ENCODE data around the gene HES6.

The HES6 gene

GRCh38 chr2:238247002-238247822 lies 7.4 kb upstream of the HES6 start:
- TF ChIP-seq POLR2AphosphoS5 (IDR thresholded peaks at IDR 0.05; ENCODE audit: low read depth, low read length) = no peak
- no peak for TF ChIP-seq POU2F2 (IDR thresholded peaks at IDR 0.05; ENCODE audit: low read depth, low read length)
- no peak for TF ChIP-seq POLR2A (IDR thresholded peaks at IDR 0.05; ENCODE audit: low read depth, low read length)
- no peak for TF ChIP-seq TAF1 (IDR thresholded peaks at IDR 0.05; ENCODE audit: low read depth, low read length)
- TF ChIP-seq PAX5 (IDR thresholded peaks at IDR 0.05; ENCODE audit: insufficient read depth, low read length, severe bottlenecking) = no peak
- TF ChIP-seq SPI1 (IDR thresholded peaks at IDR 0.05; ENCODE audit: low read depth, low read length) = no peak
- FAIRE-seq (no peak), DNase-seq (ENCODE audit: insufficient read length, low spot score) (no peak)

- FAIRE-seq (no peak), DNase-seq (ENCODE audit: insufficient read length, low spot score) (no peak)
Observed at GRCh38 chr2:238244151-238244550, 4.3 kb upstream of the HES6 start.

GRCh38 chr2:238243496-238244076 lies 3.7 kb upstream of the HES6 start:
- FAIRE-seq (no peak), DNase-seq (ENCODE audit: insufficient read length, low spot score) (no peak)
- TF ChIP-seq POU2F2 (IDR thresholded peaks at IDR 0.05; ENCODE audit: low read depth, low read length) (no peak), POLR2A (IDR thresholded peaks at IDR 0.05; ENCODE audit: low read depth, low read length) (no peak), TAF1 (IDR thresholded peaks at IDR 0.05; ENCODE audit: low read depth, low read length) (no peak), PAX5 (IDR thresholded peaks at IDR 0.05; ENCODE audit: insufficient read depth, low read length, severe bottlenecking) (no peak), SPI1 (IDR thresholded peaks at IDR 0.05; ENCODE audit: low read depth, low read length) (no peak), POLR2AphosphoS5 (IDR thresholded peaks at IDR 0.05; ENCODE audit: low read depth, low read length) (no peak)

More at GRCh38 chr2:238244151-238244550, 4.3 kb upstream of the HES6 start:
- TF ChIP-seq SPI1 (IDR thresholded peaks at IDR 0.05; ENCODE audit: low read depth, low read length) (no peak), PAX5 (IDR thresholded peaks at IDR 0.05; ENCODE audit: insufficient read depth, low read length, severe bottlenecking) (no peak), POLR2AphosphoS5 (IDR thresholded peaks at IDR 0.05; ENCODE audit: low read depth, low read length) (no peak), POLR2A (IDR thresholded peaks at IDR 0.05; ENCODE audit: low read depth, low read length) (no peak), TAF1 (IDR thresholded peaks at IDR 0.05; ENCODE audit: low read depth, low read length) (no peak), POU2F2 (IDR thresholded peaks at IDR 0.05; ENCODE audit: low read depth, low read length) (no peak)

- no peak for DNase-seq (ENCODE audit: insufficient read length, low spot score)
- no peak for FAIRE-seq
- no peak for TF ChIP-seq SPI1 (IDR thresholded peaks at IDR 0.05; ENCODE audit: low read depth, low read length)
- TF ChIP-seq POU2F2 (IDR thresholded peaks at IDR 0.05; ENCODE audit: low read depth, low read length) = no peak
- no peak for TF ChIP-seq POLR2A (IDR thresholded peaks at IDR 0.05; ENCODE audit: low read depth, low read length)
- TF ChIP-seq POLR2AphosphoS5 (IDR thresholded peaks at IDR 0.05; ENCODE audit: low read depth, low read length) = no peak
- TF ChIP-seq PAX5 (IDR thresholded peaks at IDR 0.05; ENCODE audit: insufficient read depth, low read length, severe bottlenecking) = no peak
- TF ChIP-seq TAF1 (IDR thresholded peaks at IDR 0.05; ENCODE audit: low read depth, low read length) = no peak
Observed at GRCh38 chr2:238242731-238243495, 3.1 kb upstream of the HES6 start.

GRCh38 chr2:238241970-238242369 lies 2.1 kb upstream of the HES6 start:
- DNase-seq (ENCODE audit: insufficient read length, low spot score) (no peak), FAIRE-seq (no peak)
- TF ChIP-seq TAF1 (IDR thresholded peaks at IDR 0.05; ENCODE audit: low read depth, low read length) (no peak), PAX5 (IDR thresholded peaks at IDR 0.05; ENCODE audit: insufficient read depth, low read length, severe bottlenecking) (no peak), POLR2AphosphoS5 (IDR thresholded peaks at IDR 0.05; ENCODE audit: low read depth, low read length) (no peak), SPI1 (IDR thresholded peaks at IDR 0.05; ENCODE audit: low read depth, low read length) (no peak), POLR2A (IDR thresholded peaks at IDR 0.05; ENCODE audit: low read depth, low read length) (no peak), POU2F2 (IDR thresholded peaks at IDR 0.05; ENCODE audit: low read depth, low read length) (no peak)

- no peak for FAIRE-seq
- no peak for DNase-seq (ENCODE audit: insufficient read length, low spot score)
- TF ChIP-seq POU2F2 (IDR thresholded peaks at IDR 0.05; ENCODE audit: low read depth, low read length) (no peak), SPI1 (IDR thresholded peaks at IDR 0.05; ENCODE audit: low read depth, low read length) (no peak), TAF1 (IDR thresholded peaks at IDR 0.05; ENCODE audit: low read depth, low read length) (no peak), POLR2AphosphoS5 (IDR thresholded peaks at IDR 0.05; ENCODE audit: low read depth, low read length) (no peak), POLR2A (IDR thresholded peaks at IDR 0.05; ENCODE audit: low read depth, low read length) (no peak), PAX5 (IDR thresholded peaks at IDR 0.05; ENCODE audit: insufficient read depth, low read length, severe bottlenecking) (no peak)
Observed at GRCh38 chr2:238240757-238241711, 1.2 kb upstream of the HES6 start.

GRCh38 chr2:238239543-238239862 lies 335 bp downstream of the HES6 start:
- FAIRE-seq = no peak
- no peak for DNase-seq (ENCODE audit: insufficient read length, low spot score)
- TF ChIP-seq SPI1 (IDR thresholded peaks at IDR 0.05; ENCODE audit: low read depth, low read length) (no peak), POLR2A (IDR thresholded peaks at IDR 0.05; ENCODE audit: low read depth, low read length) (no peak), TAF1 (IDR thresholded peaks at IDR 0.05; ENCODE audit: low read depth, low read length) (no peak), POLR2AphosphoS5 (IDR thresholded peaks at IDR 0.05; ENCODE audit: low read depth, low read length) (no peak), POU2F2 (IDR thresholded peaks at IDR 0.05; ENCODE audit: low read depth, low read length) (no peak), PAX5 (IDR thresholded peaks at IDR 0.05; ENCODE audit: insufficient read depth, low read length, severe bottlenecking) (no peak)

GRCh38 chr2:238238766-238239542 lies 884 bp downstream of the HES6 start:
- TF ChIP-seq SPI1 (IDR thresholded peaks at IDR 0.05; ENCODE audit: low read depth, low read length) (no peak), POLR2A (IDR thresholded peaks at IDR 0.05; ENCODE audit: low read depth, low read length) (no peak), TAF1 (IDR thresholded peaks at IDR 0.05; ENCODE audit: low read depth, low read length) (no peak), POLR2AphosphoS5 (IDR thresholded peaks at IDR 0.05; ENCODE audit: low read depth, low read length) (no peak), POU2F2 (IDR thresholded peaks at IDR 0.05; ENCODE audit: low read depth, low read length) (no peak), PAX5 (IDR thresholded peaks at IDR 0.05; ENCODE audit: insufficient read depth, low read length, severe bottlenecking) (no peak)
- no peak for DNase-seq (ENCODE audit: insufficient read length, low spot score)
- FAIRE-seq = no peak
